GM11168 (cell line): ENCODE data around the gene AZU1.
"Not testable (repeated sequence)": the region's sequence is repeated elsewhere in the genome, so short reads cannot be mapped to it uniquely, and the experiment has no call there.

Experiments used
- in situ Hi-C: fragments of 300-500 bp; cut with MboI; formaldehyde crosslinking; loops from one replicate; pipeline ENCODE4 v1.12.0; 2022; ENCODE audit warnings: low sequenced_read_pairs; ENCODE audit not compliant: unreplicated experiment

Gene AZU1

GRCh38 chr19:868458-869244, 41.0 kb downstream of the AZU1 start:
- in situ Hi-C loops, result loop anchor here (10.0 kb wide), 1 partner anchor 116 kb away; the partner anchor contains the start of gene WDR18

DNA sequence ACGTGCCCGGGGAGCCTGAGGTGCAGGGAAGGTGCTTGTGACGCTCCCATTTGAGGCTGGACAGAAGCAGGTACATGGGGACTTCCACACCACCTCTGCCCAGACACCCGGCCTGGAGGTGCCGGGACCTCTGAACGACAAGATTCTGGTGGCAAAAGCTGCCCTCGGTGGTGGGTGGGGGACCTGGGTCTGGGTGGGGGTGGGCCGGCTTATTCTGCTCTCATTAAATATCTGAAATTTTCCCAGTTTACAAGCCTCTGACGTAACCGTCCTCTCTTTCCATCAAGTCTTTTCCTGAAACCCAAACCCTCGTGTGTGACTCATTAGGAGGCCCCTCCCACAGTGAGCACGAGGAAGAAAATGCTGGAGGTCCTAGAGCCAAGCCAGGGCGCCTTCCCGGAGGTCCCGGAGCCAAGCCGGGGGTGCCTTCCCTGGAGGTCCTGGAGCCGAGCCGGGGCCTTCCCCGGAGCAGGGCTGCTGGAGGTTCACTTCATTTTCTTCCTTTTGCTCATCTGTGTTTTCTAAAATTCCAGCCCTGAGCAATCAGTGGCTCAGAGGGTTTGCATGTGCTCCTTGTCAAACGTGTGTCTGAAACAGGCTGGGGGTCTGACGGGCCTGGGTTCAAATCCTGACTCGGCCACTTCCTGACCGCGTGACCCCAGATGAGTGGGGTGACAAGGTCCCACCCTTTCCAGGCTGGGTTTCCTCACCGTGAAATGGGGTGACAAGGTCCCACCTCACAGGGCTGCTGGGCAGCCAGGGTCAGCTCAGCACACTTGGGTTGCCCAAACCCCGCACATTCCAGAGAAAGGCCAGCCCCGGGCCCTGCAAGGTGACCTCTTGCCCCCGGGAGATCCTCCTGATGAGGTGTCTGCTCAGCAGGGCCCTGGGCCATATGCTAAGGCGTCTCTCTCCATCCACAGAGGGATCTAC, 41.9 kb downstream of the AZU1 start:
- in situ Hi-C loops, result loop anchor here (10.0 kb wide), 1 partner anchor 115 kb away; the partner anchor contains the start of gene WDR18

GRCh38 chr19:870314-870713, 42.7 kb downstream of the AZU1 start:
- in situ Hi-C loops, result no loop called here

- in situ Hi-C loops, result no loop called here
These were observed 43.3 kb downstream of the AZU1 start for GRCh38 chr19:870963-871401.

DNA sequence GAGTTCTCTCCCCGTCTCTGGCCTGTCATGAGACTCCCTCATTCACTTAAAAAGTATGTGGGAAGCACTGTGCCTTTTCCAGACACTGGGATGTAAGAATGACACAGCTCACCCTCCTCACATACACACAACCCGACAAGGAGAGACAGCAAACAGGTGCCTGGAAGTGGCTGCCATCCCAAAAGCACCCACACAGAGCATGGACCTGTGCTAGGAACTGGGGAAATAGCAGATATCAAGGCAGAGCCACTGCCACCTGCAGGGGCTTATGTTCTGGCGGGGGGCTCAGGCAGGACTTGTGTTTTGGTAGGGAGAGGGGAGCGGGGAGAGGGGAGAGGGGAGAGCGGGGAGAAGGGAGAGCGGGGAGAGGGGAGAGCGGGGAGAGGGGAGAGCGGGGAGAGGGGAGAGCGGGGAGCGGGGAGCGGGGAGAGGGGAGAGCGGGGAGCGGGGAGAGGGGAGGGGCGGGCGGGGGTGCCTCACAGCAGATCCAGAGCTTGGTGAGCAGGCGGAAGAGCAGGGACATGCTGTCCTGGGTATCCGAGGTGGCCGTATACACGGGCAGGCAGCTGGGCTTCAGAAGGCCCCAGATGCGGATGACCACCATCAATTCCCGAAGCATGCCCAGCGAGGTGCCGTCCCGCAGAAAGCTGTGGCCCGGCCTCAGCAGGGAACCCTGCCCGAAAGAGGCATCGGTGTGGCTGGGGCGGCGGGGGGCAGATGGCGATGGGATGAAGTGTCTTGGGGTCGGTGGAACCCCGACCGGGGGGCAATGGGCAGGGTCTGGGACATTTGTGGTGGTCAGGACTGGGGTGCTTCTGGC, 44.0 kb downstream of the AZU1 start:
- in situ Hi-C loops, result no loop called here

DNA sequence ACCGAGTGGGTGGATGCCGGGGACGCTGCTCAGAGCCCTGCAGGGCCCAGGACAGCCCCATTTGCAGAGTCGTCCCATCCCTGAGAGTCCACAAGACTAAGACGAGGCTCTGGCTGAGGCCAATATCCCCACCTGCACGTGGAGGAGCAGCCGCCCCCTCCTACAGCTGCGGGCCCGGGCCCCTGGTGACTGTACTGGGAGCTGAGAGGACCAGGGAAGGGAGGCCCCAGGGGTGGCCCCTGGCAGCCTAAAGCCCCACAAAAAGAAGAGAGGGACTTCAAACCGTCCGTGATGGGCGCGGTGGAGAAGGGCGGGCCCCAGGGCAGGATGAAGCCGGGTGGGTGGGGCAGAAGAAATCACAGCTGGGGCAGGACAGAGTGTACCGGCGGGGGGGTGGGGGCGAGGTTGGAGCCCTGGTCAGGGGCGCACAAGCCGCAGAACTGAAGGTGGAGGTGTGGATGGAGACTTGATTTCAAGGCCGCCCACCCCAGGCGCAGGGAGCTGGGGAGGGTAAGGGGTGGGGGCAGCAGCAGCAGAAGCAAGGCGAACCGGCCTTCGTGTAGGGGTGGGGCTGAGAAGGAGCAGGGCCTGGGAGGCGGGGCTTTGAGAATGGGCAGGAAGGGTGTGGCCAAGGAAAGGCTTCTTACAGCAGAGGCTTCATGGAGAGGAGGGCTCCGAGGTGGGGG, 44.8 kb downstream of the AZU1 start:
- in situ Hi-C loops, result no loop called here

DNA sequence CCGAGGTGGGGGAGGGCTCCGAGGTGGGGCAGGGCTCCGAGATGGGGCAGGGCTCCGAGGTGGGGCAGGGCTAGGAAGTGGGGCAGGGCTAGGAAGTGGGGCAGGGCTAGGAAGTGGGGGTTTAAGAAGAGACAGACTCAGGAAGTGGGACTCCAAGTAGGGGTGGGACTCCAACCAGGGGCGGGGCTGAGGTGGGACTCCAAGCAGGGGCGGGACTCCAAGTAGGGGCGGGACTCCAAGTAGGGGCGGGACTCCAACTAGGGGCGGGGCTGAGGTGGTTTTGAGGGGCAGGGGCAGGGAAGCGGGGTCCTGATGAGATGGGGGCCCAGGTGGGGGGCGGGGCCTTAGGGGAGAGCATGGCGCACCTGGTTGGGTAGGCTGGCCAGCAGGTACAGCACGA, 45.4 kb downstream of the AZU1 start:
- in situ Hi-C loops, result no loop called here

GRCh38 chr19:873561-874041, 46.0 kb downstream of the AZU1 start:
- in situ Hi-C loops, result no loop called here

- in situ Hi-C loops, result no loop called here
These were observed 47.7 kb downstream of the AZU1 start for GRCh38 chr19:875265-875879.

DNA sequence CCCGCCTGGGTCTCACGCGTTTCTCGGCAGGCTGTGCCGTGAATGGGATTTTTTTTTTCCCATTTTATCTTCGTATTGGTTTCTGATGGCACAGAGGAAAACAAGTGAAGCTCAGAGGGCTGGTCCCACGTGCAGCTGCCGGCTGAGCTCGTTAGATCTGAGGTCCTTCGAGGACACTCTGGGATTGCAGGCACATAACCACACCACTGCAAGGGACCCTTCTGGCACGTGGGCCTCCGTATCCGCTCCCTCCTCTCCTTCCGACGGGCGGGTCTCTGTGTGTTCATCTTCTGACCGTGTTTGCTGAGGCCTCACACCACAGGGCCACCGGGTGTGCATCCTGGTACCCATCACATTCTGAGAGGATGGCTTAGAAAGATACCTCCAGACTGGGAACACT, 48.5 kb downstream of the AZU1 start:
- in situ Hi-C loops, result no loop called here

GRCh38 chr19:876780-877314, 49.2 kb downstream of the AZU1 start:
- in situ Hi-C loops, result no loop called here

GRCh38 chr19:877992-878660, 50.5 kb downstream of the AZU1 start:
- in situ Hi-C loops, result not testable (repeated sequence)

DNA sequence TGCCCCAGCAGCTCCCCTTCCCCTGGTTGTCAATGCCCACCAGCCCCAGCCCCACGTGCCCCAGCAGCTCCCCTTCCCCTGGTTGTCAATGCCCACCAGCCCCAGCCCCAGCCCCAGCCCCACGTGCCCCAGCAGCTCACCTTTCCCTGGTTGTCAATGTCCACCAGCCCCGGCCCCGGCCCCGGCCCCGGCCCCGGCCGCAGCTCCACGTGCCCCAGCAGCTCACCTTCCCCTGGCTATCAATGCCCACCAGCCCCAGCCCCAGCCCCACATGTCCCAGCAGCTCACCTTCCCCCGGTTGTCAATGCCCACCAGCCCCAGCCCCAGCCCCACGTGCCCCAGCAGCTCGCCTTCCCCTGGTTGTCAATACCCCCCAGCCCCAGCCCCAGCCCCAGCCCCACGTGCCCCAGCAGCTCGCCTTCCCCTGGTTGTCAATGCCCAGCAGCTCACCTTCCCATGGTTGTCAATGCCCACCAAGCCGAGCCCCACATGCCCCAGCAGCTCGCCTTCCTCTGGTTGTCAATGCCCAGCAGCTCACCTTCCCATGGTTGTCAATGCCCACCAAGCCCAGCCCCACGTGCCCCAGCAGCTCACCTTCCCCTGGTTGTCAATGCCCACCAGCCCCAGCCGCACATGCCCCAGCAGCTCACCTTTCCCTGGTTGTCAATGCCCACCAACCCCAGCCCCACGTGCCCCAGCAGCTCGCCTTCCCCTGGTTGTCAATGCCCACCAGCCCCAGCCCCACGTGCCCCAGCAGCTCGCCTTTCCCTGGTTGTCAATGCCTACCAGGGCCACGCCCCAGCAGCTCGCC, 51.3 kb downstream of the AZU1 start:
- in situ Hi-C loops, result not testable (repeated sequence)

DNA sequence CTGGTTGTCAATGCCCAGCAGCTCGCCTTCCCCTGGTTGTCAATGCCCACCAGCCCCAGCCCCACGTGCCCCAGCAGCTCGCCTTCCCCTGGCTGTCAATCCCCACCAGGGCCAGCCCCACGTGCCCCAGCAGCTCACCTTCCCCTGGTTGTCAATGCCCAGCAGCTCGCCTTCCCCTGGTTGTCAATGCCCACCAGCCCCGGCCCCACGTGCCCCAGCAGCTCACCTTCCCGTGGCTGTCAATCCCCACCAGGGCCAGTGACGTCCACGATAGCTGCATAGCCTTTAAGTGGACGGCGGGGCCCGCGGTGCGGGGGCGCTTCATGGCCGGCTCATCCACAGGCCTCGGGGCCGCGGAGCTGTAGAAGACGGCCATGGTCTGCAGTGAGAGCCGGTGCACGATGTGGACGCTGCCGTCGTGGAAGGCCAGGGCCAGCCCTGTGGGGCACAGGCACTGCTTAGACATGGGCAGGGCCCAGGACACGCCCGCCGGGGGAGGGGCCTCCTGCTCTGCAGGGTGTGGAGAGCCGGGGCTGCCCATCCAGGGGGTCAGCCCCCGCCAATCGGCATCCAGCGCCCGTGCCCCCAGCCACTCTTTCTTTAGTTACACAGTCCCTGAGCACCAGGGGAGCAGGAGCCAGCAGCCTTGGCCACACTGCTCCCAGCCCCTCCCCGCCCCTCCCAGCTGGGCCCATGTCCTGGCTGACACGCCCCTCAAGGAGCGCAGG, 52.2 kb downstream of the AZU1 start:
- in situ Hi-C loops, result no loop called here
